ENCODE data around the gene CC2D1A.

Gene CC2D1A

GRCh38 chr19:13932149-13932637 lies 26.2 kb downstream of the CC2D1A start:
- TF ChIP-seq CTCF (IDR thresholded peaks at IDR 0.05; ENCODE audit: control insufficient read depth, insufficient read depth, low read depth, low read length, missing control alignments), result no peak
- no peak for DNase-seq (ENCODE audit: low read depth)
- no peak overlapping the region for H3K4me3 ChIP-seq (ENCODE audit: control insufficient read depth, low read depth, low read length)

- H3K4me3 ChIP-seq (ENCODE audit: control insufficient read depth, low read depth, low read length), result no peak overlapping the region
- TF ChIP-seq CTCF (IDR thresholded peaks at IDR 0.05; ENCODE audit: control insufficient read depth, insufficient read depth, low read depth, low read length, missing control alignments), result no peak
- no peak for DNase-seq (ENCODE audit: low read depth)
Measured at GRCh38 chr19:13932911-13933393, 27.0 kb downstream of the CC2D1A start.

- DNase-seq (ENCODE audit: low read depth), result no peak
- TF ChIP-seq CTCF (IDR thresholded peaks at IDR 0.05; ENCODE audit: control insufficient read depth, insufficient read depth, low read depth, low read length, missing control alignments), result no peak
- H3K4me3 ChIP-seq (ENCODE audit: control insufficient read depth, low read depth, low read length), result no peak overlapping the region
Measured at GRCh38 chr19:13934785-13935109, 28.7 kb downstream of the CC2D1A start.

GRCh38 chr19:13935765-13936510 lies 29.9 kb downstream of the CC2D1A start:
- DNase-seq (ENCODE audit: low read depth), result no peak
- TF ChIP-seq CTCF (IDR thresholded peaks at IDR 0.05; ENCODE audit: control insufficient read depth, insufficient read depth, low read depth, low read length, missing control alignments), result no peak
- H3K4me3 ChIP-seq (ENCODE audit: control insufficient read depth, low read depth, low read length), result no peak overlapping the region

- no peak for TF ChIP-seq CTCF (IDR thresholded peaks at IDR 0.05; ENCODE audit: control insufficient read depth, insufficient read depth, low read depth, low read length, missing control alignments)
- DNase-seq (ENCODE audit: low read depth), result no peak
- H3K4me3 ChIP-seq (ENCODE audit: control insufficient read depth, low read depth, low read length), result peak overlapping the region; percentile 58
Measured at GRCh38 chr19:13937479-13938300, 31.7 kb downstream of the CC2D1A start.

- peak within 1 kb of the TSS; percentile 58 for H3K4me3 ChIP-seq (ENCODE audit: control insufficient read depth, low read depth, low read length)
- peak; percentile 51 for DNase-seq (ENCODE audit: low read depth)
Measured at GRCh38 chr19:13938301-13939064, 32.5 kb downstream of the CC2D1A start, which contains the start of gene PODNL1. Gene PODNL1, minus strand, starts transcription at chr19:13938417. Its CDS starts 236 bp downstream, at chr19:13938181.

More at GRCh38 chr19:13938301-13939064, 32.5 kb downstream of the CC2D1A start, which contains the start of gene PODNL1:
- no peak for TF ChIP-seq CTCF (IDR thresholded peaks at IDR 0.05; ENCODE audit: control insufficient read depth, insufficient read depth, low read depth, low read length, missing control alignments)

All from AG09309 (cell line).